Activated naive CD8-positive, alpha-beta T cell treated with anti-CD3 and anti-CD28 coated beads for 36 hours (primary cell): ENCODE measurements around the gene BBLN. TPM values are rescaled to one million over a fixed set of nuclear protein-coding genes. Genes with fewer than 3 reads are reported as not detected.
"Not testable (repeated sequence)": the region's sequence is repeated elsewhere in the genome, so short reads cannot be mapped to it uniquely, and the experiment has no call there.

Experiments used
- DNase-seq: peaks from one replicate; pipeline ENCODE4 v3.0.0; 2021
- H3K27ac Mint-ChIP-seq: one replicate; pipeline ENCODE4 v1.8.0; 2022; ENCODE audit warnings: mild to moderate bottlenecking, moderate library complexity, mixed read lengths
- H3K27me3 Mint-ChIP-seq: one replicate; pipeline ENCODE4 v1.8.0; 2022; ENCODE audit warnings: mild to moderate bottlenecking, mixed read lengths
- H3K36me3 Mint-ChIP-seq: one replicate; pipeline ENCODE4 v1.8.0; 2021; ENCODE audit warnings: mild to moderate bottlenecking, mixed read lengths
- H3K4me1 Mint-ChIP-seq: one replicate; pipeline ENCODE4 v1.8.0; 2021; ENCODE audit warnings: mixed read lengths
- H3K4me3 Mint-ChIP-seq: one replicate; pipeline ENCODE4 v1.8.0; 2022; ENCODE audit warnings: mild to moderate bottlenecking, moderate library complexity, mixed read lengths
- H3K9me3 Mint-ChIP-seq: one replicate; pipeline ENCODE4 v1.8.0; 2022; ENCODE audit warnings: mixed read lengths
- total RNA-seq, 2 experiments: library from RNA; stranded (reverse); gene quantifications; one replicate each; pipeline ENCODE4 v1.2.3, GENCODE V29; 2021

BBLN gene
- total RNA-seq, 2 experiments from 2014 or later = 74.1 to 77.3 TPM

DNA sequence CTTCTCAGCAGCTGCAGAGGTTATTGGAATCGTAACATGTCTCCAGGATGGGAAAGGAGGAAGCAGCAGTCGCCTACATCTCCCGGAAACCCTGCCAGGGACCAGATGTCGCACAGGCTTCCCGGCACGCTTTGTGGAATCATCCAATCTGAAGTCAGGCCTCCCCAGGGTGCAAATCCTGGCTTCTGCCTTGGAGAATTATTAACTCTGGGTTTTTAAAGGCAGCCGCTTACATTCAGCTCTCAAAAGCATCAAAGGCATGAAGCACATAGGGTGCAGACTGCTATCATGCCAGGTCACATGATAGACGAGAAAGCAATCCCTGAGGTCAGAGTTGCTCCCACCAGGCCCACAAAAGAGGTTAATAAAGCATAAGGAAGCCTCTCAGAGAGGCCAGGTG is 27.9 kb upstream of the BBLN start:
- not testable (repeated sequence) for DNase-seq, H3K4me3 Mint-ChIP-seq, H3K4me1 Mint-ChIP-seq, H3K9me3 Mint-ChIP-seq, H3K27ac Mint-ChIP-seq, H3K27me3 Mint-ChIP-seq, H3K36me3 Mint-ChIP-seq

DNA sequence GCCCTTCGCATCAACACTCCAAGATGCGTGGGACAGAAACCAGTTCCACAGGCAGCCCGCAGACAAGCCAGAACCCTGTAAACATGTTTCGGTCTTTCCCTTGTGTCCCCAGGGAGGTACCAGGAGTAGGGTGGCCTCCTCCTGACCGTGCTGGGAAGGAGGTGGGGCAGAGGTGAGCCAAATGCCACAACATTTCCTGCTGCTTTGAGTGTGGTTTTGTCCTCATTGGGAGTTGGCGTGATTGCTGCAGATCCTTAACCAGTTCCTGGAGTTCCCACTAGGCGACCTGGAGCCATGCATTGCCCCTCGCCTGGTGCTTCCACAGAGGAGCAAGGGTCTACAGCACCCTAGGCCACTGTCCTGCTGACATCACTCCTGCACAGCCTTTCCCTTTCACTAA is 24.5 kb upstream of the BBLN start:
- not testable (repeated sequence) for DNase-seq, H3K27ac Mint-ChIP-seq, H3K4me1 Mint-ChIP-seq, H3K9me3 Mint-ChIP-seq, H3K27me3 Mint-ChIP-seq, H3K4me3 Mint-ChIP-seq, H3K36me3 Mint-ChIP-seq

DNA sequence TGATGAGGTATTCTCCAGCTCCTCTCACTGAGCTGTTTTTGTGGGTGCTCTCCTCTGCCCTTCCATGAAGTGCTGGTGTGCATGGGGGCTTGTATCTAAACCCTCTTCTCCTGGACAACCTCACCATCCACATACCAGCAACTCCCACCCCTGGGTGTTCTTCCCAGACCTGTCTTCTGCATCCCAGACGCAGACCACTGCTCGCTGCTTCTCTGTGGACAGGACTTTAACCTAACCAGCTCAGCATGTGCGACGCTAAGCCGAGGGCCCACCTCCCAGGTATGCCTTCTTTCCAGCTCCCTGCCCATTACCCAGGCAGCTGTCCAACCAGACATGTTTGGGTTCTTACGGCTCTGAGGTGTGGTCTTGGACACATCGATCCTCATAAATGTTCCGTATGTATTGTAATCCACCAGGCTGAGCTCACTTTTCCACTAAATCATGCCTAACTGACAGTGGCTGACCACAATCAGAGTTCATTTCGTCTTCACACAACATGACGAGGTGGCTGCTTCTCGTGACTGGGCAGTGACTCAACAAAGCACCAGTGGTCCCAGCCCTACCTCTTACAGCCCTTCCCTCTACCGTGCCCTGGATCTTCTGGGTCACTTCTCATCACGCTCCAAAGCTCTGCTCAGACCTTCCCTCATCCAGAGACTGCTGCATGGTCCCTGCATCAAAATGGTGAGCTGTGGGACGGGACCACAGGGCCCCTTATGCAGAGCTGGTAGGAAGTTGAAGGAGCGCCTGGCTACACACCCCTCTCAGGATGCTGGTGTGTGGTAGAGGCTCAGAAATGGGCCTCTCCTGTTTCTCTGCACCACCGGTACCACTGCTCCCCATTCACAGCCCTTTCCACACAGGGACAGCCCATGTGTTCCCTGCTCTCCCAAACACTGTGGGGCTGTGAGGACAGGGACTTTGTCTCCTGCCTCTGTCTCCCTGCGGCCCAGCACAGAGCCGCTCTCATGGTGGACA is 23.0 kb upstream of the BBLN start:
- H3K4me3 Mint-ChIP-seq = no peak overlapping the region
- H3K36me3 Mint-ChIP-seq = no peaks in the 10 kb centered on the region
- H3K27ac Mint-ChIP-seq = no peak overlapping the region

DNA sequence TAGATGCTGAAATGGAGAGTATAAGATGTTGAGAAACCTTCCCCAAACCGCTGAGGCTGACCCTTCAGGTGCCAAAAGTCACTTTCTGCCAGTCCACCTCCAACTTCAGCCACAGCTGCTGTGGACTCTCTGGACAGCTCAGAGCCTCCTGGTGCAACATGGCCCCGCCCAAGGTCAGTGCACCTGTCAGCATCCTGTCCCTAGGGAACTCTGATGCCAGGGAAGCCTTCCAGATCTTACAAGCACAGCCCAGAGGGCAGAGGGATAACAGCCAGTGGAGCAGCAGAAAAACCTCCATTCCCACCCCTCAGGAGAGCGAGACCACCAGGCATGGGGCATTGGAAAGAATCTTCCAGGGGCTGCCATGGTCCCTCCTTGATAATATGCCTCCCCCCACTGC is 22.1 kb upstream of the BBLN start:
- DNase-seq = no peak
- H3K36me3 Mint-ChIP-seq = no peaks in the 10 kb centered on the region
- H3K4me3 Mint-ChIP-seq = no peak overlapping the region
- peaks cover 9% of the 10 kb centered on the region for H3K4me1 Mint-ChIP-seq
- H3K9me3 Mint-ChIP-seq = no peaks in the 10 kb centered on the region
- H3K27ac Mint-ChIP-seq = no peak overlapping the region
- peaks cover 1% of the 10 kb centered on the region for H3K27me3 Mint-ChIP-seq

More for the DNA sequence above, 23.0 kb upstream of the BBLN start:
- no peak for DNase-seq
- no peaks in the 10 kb centered on the region for H3K9me3 Mint-ChIP-seq
- peaks cover 4% of the 10 kb centered on the region for H3K27me3 Mint-ChIP-seq
- peaks cover 9% of the 10 kb centered on the region for H3K4me1 Mint-ChIP-seq

DNA sequence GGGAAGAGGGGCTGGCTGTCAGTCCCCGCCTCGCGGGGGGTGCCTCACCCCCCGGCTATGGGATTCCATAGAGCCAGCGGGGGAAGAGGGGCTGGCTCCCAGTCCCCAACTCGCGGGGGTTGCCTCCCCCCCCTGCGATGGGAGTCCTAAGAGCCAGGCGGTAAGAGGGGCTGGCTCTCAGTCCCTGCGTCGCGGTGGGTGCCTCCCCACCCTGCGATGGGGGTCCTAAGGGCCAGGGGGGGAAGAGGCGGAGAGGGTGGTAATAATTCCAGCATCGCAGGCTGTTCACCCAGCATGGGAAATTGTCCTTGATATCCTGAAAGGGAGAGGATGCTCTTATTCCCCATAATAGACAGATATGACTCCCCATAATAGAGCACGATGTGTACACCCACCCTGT is 20.4 kb upstream of the BBLN start:
- no peaks in the 10 kb centered on the region for H3K36me3 Mint-ChIP-seq
- no peak overlapping the region for H3K27ac Mint-ChIP-seq
- peaks cover 6% of the 10 kb centered on the region for H3K4me1 Mint-ChIP-seq
- no peaks in the 10 kb centered on the region for H3K9me3 Mint-ChIP-seq
- DNase-seq = no peak
- H3K27me3 Mint-ChIP-seq = no peaks in the 10 kb centered on the region
- no peak overlapping the region for H3K4me3 Mint-ChIP-seq

DNA sequence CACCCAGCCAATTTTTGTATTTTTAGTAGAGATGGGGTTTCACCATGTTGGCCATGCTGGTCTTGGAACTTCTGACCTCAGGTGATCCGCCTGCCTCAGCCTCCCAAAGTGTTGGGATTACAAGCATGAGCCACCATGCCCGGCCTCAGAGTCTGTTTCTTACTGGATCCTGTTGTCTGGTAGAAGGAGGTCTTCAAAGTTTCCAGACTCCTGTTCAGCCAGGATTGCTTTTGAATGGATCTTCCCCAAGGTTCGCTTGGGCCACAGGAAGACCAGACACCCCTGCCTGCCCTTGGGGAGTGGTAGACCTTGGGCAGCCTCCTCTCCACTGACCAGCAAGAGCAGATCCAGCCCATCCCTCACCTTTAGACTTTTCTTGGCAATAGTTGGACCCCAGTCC is 18.5 kb upstream of the BBLN start:
- H3K27me3 Mint-ChIP-seq = no peaks in the 10 kb centered on the region
- no peaks in the 10 kb centered on the region for H3K9me3 Mint-ChIP-seq
- no peak for DNase-seq
- no peak overlapping the region for H3K4me3 Mint-ChIP-seq
- peaks cover 6% of the 10 kb centered on the region for H3K4me1 Mint-ChIP-seq
- no peaks in the 10 kb centered on the region for H3K36me3 Mint-ChIP-seq
- no peak overlapping the region for H3K27ac Mint-ChIP-seq

DNA sequence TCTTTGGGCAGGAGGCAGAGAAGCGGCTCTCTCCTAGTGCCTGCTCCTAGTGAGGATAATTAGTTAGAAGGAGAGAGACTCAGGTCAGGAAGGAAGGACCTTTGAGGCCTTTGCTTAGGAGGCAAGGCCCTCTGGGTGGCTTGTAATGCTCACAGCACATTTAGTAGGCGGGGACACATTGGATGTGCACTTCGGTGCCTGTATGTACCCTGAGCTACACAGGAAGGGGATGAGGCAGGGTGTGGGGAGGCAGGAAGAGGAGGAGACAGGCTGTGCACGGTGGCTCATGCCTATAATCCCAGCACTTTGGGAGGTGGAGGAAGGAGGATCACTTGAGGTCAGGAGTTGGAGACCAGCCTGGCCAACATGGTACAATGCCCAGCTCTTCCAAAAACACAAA is 18.0 kb upstream of the BBLN start:
- Mint-ChIP-seq H3K27me3 (no peaks in the 10 kb centered on the region), H3K4me3 (no peak overlapping the region), H3K27ac (no peak overlapping the region), H3K9me3 (no peaks in the 10 kb centered on the region), H3K36me3 (no peaks in the 10 kb centered on the region), H3K4me1 (peaks cover 6% of the 10 kb centered on the region)
- DNase-seq = no peak

DNA sequence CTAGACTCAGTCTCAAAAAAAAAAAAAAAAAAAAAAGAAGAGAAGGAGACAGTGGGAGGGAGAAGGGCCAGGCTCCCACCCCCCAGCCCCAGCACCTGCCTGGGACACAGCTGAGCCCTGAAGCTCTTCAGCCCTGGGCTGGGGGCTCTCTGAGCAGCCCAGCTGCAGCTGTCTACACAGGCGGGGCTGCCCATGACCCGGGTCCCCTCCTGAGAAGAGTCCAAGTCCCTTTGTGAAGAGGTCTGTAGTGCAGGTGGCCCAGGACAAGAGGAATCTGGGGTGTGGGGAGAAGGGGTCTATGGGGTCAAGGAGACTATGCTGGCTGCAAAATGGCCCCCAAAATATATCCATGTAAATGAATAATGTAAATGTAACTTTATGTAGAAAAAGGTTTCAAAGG is 17.5 kb upstream of the BBLN start:
- no peak for DNase-seq
- Mint-ChIP-seq H3K27ac (no peak overlapping the region), H3K36me3 (no peaks in the 10 kb centered on the region), H3K9me3 (no peaks in the 10 kb centered on the region), H3K4me1 (peaks cover 6% of the 10 kb centered on the region), H3K4me3 (no peak overlapping the region), H3K27me3 (no peaks in the 10 kb centered on the region)

DNA sequence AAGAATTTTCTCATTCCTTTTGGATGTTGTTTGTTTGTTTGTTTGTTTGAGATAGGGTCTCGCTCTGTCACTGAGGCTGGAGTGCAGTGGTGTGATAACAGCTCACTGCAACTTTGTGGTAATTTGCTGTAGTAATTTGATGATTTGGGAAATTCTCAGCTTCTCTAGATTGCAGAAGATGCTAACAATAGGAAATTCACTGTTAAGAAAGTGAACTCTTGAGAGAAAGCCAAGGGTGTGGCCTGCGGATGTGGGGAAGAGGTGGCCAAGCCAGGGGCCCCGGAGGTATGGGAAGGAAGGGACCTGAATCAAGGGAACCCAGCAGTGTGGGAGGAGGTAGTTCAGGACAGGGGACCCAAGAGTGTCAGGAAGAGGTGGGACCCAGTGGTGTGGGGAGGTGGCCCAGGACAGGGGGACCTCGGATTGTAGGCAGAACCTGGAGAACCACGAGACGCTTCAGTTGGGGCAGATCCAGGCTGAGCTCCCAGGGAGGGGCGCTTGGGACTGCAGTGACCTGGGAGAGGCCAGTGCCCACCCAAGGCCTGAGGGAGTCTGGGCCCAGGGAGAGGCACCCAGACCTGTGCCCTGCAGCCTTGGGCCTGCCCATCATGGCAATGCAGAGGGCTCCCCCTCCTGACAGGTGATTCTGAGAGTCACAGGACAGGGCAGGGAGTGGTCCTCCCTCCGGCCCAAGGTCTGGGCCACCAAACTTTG is 16.4 kb upstream of the BBLN start:
- H3K27ac Mint-ChIP-seq = no peak overlapping the region
- peaks cover 6% of the 10 kb centered on the region for H3K4me1 Mint-ChIP-seq
- no peaks in the 10 kb centered on the region for H3K9me3 Mint-ChIP-seq
- no peak for DNase-seq
- no peak overlapping the region for H3K4me3 Mint-ChIP-seq
- no peaks in the 10 kb centered on the region for H3K27me3 Mint-ChIP-seq
- H3K36me3 Mint-ChIP-seq = no peaks in the 10 kb centered on the region

DNA sequence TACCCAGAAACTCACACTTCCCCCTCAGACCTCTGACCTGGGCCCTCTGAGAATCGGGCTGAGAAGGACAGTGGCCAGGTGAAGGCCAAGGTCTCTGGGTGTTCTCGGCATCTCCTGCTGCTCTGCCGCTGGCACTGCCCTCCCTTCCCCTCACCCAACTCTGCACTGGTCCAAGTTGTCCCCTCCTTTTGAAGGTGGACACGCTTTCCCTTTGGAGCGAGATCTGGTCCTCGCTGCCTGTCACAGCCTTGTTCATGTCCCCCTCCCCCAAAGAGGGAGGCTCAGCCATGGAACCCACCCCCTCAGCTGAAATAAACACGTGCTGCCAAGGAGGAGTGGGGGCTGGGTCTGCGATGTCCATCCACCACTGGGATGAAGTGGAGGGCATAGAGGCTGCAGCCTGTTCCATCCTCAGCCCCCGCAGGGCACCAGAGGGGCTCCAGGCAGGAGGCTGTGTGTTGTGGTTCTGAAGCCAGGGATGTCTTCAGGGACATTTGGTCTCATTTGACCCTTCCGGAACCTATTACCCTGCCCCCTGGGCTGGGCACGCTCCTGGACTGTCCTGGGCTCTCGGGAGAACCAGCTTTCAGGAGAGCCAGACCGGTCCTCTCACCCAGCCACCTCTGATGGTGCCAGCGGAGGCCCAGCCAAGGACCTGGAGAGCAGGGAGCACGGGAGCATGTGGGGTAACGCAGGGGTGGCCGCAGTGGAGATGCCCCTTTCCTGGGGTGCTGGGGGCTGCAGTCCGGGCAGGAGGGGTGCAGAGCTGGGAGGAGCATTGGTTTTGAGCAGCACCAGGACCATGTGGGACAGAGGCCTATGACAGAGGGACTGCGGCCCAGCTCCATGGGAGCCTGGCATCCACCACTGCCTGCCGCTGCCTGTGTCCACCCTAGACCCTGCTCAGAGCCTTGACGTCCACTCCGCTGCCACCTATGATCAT is 15.6 kb upstream of the BBLN start:
- H3K27ac Mint-ChIP-seq = no peak overlapping the region

DNA sequence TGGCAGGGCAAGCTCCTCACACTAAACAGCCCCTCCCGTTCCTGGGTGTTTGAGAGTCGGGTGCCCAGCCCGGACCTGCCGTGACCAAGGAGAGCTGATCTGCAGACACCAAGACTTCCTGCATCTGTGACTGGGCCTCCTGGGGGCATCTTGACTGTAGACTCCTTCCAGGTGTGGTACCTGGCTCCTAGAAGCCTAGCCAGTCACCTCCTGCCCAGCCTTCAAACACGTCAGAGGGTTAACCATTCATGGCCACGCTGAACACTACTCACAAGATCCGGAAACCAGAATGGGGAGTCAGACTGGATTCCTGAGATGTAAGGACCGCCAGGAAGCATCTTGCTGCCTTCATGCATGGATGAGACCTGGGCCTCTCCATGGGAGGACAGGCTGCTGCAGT is 14.5 kb upstream of the BBLN start:
- Mint-ChIP-seq H3K4me3 (no peak overlapping the region), H3K4me1 (peaks cover 6% of the 10 kb centered on the region), H3K27me3 (no peaks in the 10 kb centered on the region), H3K36me3 (no peaks in the 10 kb centered on the region), H3K9me3 (no peaks in the 10 kb centered on the region), H3K27ac (no peak overlapping the region)
- no peak for DNase-seq

More for the DNA sequence above, 15.6 kb upstream of the BBLN start:
- Mint-ChIP-seq H3K4me1 (peaks cover 6% of the 10 kb centered on the region), H3K36me3 (no peaks in the 10 kb centered on the region), H3K27me3 (no peaks in the 10 kb centered on the region), H3K9me3 (no peaks in the 10 kb centered on the region), H3K4me3 (no peak overlapping the region)
- DNase-seq = no peak

DNA sequence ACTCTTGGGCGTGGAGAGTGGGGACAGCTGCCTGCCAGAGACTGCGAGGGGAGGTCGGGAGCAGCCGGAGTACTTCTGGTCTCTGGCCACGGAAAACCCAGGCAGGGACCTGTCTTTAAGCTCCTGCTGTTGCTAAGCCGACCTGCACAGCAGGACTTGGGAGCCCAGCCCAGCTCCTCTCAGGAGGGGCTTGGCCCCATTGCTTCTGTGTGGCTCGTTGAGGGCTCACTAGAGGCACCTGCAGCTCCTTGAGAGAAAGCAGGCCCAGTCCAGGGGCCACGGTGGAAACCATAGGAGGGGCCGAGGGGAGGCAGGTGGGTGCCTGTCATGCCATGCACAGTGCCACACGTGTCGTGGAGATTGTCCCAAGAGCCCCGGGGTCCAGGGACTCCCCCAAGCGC is 14.1 kb upstream of the BBLN start:
- H3K27me3 Mint-ChIP-seq = no peaks in the 10 kb centered on the region
- H3K4me1 Mint-ChIP-seq = peaks cover 6% of the 10 kb centered on the region
- H3K4me3 Mint-ChIP-seq = no peak overlapping the region
- H3K9me3 Mint-ChIP-seq = no peaks in the 10 kb centered on the region
- no peak for DNase-seq
- no peaks in the 10 kb centered on the region for H3K36me3 Mint-ChIP-seq
- H3K27ac Mint-ChIP-seq = no peak overlapping the region

DNA sequence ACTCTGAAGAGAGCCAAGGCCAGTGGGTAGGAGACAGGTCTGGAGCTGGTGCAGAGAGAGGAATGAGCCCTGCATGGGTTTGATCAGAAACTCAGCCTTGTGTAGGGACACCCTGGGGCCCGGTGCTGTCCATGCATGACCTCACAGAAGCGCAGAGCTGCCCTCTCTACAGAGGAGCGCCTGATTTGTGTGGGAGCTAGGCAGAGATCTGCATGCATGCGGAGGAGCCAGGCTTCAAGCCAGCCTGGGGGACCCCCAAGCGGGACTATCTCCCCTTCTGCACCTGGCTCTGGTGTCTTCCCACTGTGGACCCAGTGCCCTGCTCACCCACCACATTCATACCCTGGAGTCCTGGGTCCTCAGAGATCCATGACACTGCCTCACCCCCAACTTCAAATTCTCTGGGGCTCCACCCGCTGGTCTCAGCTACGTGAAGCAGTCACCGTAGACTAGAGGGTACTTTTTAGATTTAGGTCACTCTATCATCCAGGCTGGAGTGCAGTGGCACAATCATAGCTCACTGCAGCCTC is 13.4 kb upstream of the BBLN start:
- Mint-ChIP-seq H3K36me3 (no peaks in the 10 kb centered on the region), H3K27ac (no peak overlapping the region), H3K27me3 (no peaks in the 10 kb centered on the region), H3K4me1 (peaks cover 6% of the 10 kb centered on the region), H3K9me3 (no peaks in the 10 kb centered on the region), H3K4me3 (no peak overlapping the region)
- no peak for DNase-seq

DNA sequence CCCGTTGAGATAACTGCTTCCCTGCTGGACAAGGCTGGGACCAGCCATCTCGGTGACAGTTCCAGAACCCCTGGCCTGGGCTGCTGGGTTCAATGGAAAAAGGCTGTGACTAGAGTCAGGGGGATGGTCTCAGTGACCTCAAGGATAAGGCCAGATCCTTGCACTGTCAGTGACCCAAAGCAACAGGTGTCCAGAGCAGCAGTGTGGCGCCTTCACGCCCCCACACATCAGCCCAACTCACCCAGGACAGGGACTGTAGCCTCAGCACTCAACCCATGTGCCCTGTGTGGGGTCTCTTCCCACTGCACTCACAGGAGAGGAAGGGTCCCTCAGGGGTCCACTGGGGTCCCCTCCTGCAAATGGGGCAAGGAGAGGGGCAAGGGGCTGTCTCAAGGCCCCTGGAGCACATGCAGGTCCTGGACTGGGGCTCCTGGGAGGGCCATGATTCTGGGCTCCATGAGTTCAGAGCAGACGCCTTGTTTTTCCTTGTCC is 11.5 kb upstream of the BBLN start:
- no peak overlapping the region for H3K27ac Mint-ChIP-seq
- no peaks in the 10 kb centered on the region for H3K9me3 Mint-ChIP-seq
- no peaks in the 10 kb centered on the region for H3K27me3 Mint-ChIP-seq
- no peaks in the 10 kb centered on the region for H3K4me1 Mint-ChIP-seq
- no peak for DNase-seq
- H3K36me3 Mint-ChIP-seq = no peaks in the 10 kb centered on the region
- H3K4me3 Mint-ChIP-seq = no peak overlapping the region
